Hematopoietic multipotent progenitor cell treated with erythropoietin and hydrocortisone succinate and interleukin-3 and kit ligand, for 4 days (in vitro differentiated cells): ENCODE data around the gene EFCAB12.
A peak's percentile ranks its signal among the peaks of the same experiment; 100 is the strongest.

Source experiments
- DNase-seq: peaks from one replicate; pipeline ENCODE4 v3.0.0-alpha.2; 2015

Gene EFCAB12

DNA sequence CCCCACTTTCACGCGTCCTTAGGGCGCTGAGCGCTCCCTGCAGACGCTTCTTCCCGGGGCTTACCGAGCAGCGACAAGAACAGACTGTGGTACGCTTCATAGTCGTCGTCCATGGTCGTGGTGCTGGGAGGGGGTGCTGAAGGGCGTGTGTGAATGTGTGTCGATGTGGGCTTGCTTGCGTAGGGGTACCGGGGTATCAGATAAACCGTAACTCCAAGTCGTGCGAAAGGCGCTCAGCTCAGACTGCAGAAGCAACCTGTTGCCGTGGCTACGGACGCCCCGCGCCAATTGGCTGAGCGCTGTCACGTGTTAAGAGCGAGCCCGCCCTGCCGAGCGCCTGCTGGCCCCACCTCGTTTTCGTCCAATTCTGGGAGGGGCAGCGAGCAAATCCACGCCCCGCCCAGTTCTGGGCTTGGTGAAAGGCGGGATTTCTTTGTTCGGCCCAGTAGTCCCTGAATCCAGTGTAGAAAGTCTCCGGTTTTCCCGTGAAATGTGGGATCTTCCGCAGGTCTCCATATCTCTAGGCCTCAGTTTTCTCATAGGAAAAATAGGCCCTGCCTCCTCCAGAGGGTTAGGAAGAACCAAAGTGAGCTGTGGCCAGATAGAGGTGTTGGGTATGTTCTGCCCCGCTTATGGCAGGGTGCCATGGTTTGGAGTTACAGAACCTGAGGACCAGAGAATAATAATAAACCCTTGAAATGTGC is at the start of gene EFCAB12:
TSS of gene EFCAB12 (minus strand) at position 261 of the 704 bp plus-strand sequence. CDS start at position 113, 148 bp downstream.
- DNase-seq: peak; percentile 97

DNA sequence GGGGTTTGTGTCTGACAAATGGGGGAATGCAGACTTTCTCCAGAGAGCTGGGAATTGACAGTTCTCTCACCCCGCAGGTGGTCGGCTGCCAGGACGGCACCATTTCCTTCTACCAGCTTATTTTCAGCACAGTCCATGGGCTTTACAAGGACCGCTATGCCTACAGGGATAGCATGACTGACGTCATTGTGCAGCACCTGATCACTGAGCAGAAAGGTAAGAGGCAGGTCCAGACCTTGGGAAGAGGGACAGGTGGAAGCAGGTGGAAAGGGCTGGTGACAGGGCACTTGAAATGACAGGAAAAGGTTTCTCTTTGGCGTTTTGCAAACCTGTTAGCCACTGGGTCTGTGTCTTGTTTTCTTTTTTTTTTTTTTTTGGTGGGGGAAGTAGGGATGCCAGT is 48.1 kb upstream of the EFCAB12 start:
- DNase-seq: no peak

DNA sequence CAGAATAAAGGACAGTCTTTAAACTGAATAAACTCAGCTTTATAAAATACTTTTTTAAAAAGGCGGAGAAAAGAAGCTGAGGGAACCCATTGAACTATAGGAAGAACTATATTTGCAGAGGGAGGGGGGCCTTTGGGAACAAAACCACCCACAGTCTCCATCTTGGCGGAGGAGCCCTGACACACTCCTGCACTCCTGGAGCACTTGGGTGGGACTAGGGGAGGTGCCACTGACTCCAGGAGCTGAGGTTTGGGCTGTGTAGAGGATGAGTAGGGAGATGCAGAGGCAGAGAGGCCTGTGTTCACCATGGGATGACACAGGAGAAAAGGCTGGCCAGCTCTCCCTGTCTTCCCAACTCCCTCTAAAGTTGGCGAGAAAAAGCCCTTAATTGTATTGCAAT is 47.4 kb upstream of the EFCAB12 start:
- no peak for DNase-seq

DNA sequence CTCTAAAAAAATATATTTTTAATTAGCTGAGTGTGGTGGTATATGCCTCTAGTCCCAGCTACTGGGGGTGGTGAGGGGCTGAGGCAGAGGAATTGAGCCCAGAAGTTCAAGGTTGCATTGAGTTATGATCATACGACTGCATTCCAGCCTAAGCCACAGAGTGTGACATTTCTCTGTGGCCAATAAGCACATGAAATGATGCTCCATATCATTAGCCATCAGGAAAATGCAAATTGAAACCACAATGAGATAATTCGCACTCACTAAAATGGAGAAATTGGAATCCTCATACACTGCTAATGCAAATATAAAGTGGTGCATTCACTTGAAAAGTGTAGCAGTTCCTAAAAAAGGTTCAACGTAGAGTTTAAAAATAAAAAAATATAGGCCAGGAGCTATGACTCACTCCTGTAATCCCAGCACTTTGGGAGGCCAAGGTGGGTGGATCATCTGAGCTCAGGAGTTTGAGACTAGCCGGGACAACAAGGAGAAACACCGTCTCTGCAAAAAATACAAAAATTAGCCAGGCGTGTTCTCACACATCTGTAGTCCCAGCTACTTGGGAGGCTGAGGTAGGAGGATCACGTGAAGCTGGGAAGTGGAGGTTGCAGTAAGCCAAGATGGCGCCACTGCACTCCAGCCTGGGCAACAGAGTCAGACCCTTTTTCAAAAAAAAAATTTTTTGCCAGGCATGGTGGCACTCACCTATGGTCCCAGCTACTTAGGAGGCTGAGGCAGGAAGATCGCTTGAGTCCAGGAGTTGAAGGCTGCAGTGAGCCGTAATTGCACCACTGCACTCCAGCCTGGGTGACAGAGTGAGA is 46.8 kb upstream of the EFCAB12 start:
- DNase-seq: peak; percentile 25

DNA sequence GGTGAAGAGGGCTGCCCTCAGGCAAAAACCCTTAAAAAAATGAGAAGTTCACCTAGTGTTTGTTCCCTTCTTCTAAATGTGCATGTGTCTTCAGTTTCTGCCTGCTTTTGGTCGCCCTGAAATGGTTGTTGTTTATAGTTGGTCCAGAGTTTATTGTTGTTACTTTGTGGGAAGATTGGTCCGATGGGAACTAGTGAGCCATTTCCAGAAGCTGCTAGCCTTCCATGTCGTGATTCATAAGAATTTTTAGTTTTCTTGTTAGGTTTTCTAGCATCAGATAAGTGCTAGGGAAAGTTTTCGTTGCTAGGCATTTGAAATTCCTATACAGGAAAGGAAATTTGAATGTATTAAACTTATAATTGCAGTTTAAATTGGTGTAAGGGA is 45.3 kb upstream of the EFCAB12 start:
- no peak for DNase-seq

DNA sequence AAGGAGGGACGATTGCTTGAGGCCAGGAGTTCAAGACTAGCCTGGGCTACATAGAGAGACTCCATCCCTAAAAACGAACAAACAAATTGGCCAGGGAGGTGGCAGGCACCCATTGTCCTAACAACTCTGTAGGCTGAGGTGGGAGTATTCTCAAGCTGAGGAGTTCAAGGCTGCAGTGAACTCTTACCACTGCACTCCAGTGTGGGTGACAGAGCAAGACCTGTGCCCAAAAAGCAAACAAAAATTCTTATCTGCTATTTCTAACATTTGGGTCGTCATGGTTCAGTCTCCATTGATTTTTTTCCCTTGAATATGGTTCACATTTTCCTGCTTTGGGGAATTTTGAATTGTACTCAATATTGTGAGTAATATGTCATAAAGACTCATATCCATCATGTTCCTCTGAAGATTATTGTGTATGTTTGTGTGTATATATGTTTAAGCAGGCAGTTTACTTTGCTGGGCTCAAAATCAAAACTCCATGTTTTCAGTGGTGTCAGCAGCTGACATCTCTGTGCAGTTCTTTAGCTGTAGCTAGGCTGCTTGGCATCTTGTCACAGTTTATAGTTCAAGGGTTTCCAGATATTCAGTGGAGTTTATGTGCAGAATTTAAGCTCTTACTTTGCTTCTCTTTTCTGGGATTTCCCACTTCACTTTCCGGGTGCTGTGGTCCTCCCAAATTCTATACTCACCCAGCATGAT is 44.8 kb upstream of the EFCAB12 start:
- no peak for DNase-seq

DNA sequence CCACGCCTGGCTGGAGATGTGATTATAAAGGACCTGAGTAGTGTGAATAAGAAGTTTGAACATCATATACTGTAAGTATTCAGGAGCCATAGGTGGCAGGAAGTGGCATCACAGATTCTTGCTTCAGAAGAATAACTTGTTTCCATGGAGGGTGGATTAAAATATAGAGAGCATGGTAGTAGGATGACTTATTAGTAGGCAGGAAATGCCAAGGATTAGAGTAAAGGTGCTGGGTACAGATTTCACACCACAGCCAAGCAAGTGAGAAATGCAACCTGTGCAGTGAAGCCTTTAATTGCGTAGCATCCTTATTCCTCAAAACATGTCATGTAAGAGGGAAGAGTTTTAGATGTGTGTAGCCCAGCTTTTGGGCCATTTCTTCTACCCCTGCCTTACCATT is 42.4 kb upstream of the EFCAB12 start:
- DNase-seq: no peak

DNA sequence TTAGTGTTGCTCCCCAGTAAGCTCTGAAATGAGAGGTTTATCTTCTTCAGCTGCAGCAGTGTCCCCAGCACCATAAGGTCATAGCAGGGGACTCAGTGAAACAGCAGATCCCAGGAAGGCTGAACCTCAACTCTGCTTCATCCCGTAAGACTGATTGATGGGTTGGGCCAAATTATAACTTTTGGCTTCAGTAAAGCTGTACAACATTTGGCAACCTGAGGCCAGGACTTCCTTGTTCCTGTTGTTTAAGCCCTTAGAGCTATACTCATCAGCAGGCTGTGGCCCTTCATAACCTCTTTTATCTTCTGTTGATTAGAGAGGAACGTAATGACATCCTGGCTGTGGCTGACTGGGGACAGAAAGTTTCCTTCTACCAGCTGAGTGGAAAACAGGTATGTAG is 40.6 kb upstream of the EFCAB12 start:
- DNase-seq: no peak

DNA sequence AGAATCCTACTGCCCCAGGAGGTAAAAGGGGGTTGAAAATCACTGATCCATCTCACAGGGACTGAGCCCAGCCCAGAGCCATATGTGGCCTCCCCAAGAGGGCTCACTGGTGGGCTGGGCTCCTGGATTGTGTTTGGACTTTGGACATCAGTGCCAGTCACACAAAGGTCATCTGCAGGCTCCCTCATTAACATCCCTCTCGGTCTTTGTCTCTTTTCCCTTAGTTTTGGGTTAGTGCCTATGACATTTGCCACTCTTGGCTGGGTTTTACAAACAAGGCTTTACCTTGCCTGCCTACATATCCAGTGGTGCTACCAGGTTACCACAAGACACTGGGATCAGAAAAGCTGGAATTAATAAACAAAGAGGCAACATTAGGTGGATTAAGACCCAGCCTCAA is 39.5 kb upstream of the EFCAB12 start:
- DNase-seq: no peak

DNA sequence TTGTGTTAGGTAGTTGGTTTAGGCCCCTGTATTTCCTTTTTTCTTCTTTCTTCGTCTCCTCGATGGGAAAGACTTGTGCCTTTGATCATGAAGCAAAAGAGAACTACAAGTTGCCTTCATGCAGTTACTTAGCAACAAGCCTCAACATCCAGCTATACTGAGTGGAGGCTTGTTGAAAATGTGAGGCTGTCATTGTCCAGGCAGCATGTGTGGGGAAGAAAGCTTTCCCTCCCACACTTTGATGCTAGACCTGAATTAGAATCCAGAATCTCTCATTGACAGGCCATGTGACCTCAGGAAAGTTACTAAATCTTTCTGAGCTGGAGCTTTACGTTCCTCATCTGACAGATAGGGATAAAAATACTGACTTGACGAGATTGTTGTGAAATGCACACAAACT is 35.3 kb upstream of the EFCAB12 start:
- DNase-seq: no peak

DNA sequence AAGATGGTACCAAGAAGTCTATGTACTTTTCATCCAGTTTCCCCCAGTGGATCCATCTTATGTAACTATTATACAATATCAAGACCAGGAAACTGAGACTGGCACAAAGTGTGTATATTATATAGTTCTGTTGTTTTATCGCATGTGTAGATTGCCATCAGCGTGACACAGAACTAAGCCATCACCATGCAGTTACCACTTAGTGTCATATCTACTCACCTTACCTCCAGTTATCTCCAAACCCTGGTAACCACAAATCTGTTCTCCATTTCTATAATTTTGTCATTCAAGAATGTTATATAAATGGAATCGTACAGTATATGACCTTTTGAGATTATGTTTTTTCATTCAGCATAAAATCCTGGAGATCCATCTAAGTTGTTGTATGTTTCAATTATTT is 34.7 kb upstream of the EFCAB12 start:
- DNase-seq: no peak

DNA sequence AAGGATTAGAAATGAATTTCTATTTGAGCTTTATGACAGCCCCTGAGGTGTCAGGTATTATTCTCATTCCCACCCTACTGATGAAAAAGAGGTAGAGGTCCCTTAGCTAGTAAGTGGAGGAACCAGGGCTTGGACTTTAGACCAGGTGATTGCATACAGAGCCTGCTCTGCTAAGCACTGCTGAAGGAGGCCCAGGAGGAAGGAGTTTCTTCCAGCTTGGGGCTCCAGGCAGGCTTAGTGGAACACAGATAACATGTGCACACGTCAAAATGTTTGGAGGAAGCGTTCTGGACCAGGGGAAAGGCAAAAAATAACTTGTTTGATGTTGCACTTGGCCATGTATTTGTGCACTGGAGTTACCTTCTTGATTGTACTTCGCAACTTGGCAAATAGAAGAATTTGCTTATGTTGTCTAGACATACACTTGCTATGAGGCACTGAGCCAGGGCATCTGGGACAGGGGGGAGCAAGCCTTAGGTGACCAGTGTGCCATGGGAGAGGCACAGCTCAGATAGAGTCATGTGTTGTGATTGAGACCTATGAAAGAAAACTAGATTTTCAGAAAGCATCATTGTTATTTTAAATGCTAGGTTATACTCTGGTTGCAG is 34.0 kb upstream of the EFCAB12 start:
- no peak for DNase-seq

DNA sequence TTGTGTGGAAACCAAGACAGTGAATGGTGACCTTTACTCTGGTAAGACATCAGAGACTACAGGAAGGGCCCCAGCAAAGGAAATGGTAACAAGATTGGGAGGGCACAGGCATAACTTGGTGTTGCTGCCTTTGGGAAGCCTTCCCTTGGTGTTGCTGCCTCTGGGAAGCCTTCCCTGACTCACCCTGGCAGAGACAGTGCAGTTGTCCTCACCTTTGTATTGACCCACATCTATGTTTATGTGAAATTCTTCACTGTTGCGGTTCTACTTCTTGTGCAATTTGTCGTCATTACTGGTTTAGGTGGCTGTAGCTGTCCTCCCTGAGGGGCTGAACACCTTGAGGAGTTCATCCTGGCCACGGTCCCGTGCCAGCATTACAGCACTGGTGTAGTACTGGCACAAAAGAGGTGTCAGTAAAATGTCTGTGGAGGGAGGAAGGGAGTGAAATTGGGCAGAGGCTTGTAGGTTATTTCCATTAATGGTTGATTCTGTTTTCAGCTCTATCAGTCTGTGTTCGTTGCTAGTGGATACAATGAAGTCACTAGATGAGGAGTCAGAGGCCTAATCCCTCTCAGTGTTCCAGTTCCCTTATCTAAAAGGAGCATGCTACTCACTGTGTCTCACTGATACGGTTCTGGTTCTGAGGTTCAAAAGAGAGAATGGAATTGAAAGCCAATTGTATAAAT is 33.2 kb upstream of the EFCAB12 start:
- DNase-seq: peak; percentile 95

DNA sequence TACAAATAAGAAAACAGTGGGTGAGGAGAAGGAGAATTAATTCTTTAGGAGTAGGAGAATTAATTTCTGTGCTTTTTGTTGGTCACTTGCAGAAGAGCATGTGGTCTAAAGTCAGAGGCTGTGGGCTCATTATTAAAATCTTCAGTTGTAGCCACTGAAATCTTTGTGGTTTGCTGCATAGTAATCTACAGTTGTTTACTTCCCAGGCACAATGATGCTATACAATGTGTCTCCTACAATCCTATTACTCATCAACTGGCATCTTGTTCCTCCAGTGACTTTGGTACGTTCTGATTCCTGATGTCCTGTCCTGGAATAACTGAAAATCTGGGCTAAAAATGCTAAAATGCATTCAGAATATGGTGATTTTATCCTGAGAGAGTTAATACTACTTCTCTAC is 32.6 kb upstream of the EFCAB12 start:
- DNase-seq: peak; percentile 52

DNA sequence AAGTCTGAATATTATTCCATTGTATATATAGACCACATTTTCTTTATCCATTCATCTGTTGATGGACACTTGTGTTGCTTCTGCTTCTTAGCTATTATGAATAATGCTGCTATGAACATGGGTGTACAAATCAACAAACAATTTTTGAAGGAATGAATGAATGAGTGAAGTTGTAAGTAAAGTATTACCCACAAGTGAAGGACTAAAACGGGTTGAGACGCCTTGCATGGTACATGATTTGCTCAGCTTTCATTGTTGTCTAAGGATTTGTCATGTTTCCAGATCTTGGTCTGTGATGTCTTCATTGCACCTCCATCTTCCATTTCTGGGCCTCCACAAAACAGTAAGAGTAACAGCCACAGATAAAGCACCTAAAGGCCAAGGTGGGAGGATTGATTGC is 32.1 kb upstream of the EFCAB12 start:
- DNase-seq: no peak

DNA sequence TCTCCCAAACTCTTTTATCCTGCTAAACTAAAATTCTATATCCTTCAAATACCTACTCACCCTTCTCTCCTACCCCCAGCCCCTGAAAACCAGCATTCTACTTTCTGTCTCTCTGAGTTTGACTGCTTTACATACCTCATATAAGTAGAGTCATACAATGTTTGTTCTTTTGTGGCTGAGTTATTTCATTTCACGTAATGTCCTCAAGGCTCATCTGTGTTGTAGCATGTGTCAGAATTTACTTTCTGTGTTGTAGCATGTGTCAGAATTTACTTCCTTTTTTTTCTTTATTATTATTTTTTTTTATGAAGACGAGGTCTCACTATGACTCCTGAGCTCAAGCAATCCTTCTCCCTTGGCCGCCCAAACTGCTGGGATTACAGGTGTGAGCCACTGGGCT is 31.7 kb upstream of the EFCAB12 start:
- no peak for DNase-seq

DNA sequence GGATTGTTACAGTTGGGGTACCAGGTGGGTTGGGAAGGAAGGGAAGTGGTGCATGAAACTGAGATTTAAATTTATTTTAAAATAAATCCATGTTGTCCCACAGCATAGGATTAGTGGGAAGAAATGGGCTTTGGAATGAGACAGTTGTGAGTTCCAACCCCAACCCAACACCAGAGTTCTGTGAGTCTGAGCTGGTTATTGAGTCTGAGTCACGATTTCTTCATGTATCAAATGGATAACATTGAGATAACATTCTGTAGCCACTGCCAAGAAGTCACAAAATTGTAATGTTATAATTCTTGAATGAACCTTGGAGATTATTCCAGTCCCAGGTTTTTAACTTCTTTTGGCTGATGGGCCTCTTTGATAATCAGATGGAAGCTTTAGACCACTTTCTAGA is 25.3 kb upstream of the EFCAB12 start:
- no peak for DNase-seq

DNA sequence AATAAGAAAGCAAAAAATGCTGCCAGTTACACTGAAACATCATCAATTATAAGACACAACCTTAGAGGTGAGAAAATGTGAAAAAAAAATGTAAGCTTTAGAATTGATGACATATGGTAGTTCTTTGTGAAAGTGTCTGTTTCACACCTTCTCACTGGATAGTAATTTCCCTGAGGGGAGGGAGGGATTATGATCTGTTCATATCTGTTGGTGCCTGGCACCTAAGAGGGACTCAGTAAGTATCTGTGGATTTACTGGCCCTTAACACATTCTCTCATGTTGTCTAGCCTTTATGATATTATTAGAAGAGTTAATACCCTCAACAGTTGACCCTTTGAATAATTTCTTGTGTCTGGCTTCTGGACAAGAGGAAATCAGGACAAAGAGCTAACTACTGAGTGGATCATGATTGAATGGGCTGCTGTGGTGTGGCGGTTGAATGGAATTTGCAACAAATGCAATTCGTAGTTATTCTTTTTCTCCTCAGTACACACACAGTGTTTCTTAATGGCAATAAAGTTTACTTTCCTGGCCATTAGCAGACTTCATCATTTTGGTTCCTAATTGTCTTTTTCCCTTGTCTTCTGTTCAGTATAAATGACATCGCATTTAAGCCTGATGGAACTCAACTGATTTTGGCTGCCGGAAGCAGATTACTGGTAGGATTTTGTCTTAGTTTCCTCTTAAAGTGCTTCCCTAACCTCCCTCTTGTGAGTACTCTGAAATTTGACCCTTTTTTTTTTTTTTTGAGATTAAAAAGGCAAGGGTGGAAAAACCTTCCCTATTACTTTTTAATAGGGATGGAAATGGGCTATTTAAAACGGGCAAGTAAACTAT is 21.1 kb upstream of the EFCAB12 start:
- DNase-seq: peak; percentile 49

DNA sequence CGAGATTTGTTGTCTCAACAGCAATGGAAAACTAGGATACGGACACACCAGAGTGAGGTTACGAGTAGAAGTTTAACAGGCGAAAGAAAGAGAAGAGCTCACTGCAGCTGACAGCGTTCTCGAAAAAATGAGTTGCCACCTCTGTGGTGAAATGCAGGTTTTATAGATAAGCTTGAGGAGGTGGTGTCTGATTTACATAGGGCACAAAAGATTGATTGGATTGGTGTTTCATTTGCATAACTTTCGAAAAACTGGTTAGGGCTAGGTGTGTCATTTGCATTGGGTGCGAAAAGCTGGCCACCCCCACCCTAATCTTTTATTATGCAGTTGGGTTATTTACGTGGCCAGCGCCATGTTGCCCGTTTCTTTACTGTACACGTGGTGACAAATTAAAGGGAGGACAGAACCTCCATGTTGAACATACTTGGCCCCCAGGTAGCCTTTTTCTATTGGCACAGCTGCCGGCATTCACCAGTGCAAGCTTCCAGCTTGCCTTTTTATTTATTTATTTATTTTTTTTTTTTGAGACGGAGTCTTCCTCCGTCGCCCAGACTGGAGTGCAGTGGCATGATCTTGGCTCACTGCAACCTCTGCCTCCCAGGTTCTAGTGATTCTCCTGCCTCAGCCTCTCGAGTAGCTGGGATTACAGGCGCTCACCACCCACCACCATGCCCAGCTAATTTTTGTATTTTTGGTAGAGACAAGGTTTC is 19.9 kb upstream of the EFCAB12 start:
- DNase-seq: peak; percentile 37

DNA sequence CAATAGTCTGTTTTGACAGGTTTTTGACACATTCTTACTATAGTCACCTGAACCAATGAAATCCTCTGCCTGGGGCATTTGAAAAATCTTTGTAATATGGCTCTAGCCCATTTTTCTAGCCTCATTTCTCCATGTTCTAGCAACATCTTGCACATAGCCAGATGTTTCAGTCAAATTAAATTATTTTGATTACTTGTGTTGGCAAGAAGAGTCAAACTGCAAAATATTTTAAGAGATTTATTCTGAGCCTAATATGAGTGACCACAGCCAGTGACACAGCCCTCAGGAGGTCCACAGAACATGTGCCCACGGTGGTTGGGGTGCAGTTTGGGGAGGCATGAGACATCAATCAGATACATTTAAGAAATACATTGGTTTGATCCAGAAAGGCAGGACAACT is 18.5 kb upstream of the EFCAB12 start:
- no peak for DNase-seq

DNA sequence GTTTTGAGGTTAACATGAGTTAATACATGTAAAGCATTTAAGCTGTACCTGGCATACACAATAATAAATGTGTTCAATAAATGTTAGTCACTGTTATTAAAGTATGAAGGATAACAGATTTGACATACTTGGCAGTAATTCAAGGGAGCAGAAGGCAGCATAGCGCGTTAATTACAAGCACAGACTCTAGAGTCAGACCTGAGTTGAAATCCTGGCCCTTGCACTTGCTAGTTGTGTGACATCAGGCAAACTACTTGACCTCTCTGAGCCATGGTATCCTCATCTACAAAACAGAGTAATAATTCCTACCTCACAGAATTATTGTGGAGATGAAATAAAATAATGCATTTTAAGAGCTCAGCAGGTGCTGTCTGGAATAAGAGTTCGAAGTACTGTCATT is 17.0 kb upstream of the EFCAB12 start:
- no peak for DNase-seq
